Thyroid gland (tissue), 4 donors: ENCODE measurements around the gene PHOX2B.

Source experiments
- CTCF ChIP-seq, 6 experiments: fragments of 200-600 bp in 3 of 6; fragments of 450-650 bp in 3 of 6; sonication (generic) in 3 of 6; IDR thresholded peaks; one replicate each; pipeline ENCODE4 v1.5.1; 2016 to 2019; ENCODE audit warnings: antibody characterized with exemption in 6 of 6, mild to moderate bottlenecking in 2 of 6, inconsistent platforms in 1 of 6, moderate library complexity in 1 of 6
- POLR2A ChIP-seq, 2 donors: fragments of 450-650 bp; IDR thresholded peaks; one replicate each; pipeline ENCODE4 v1.6.1; 2017; ENCODE audit warnings: antibody characterized with exemption in 2 of 2, mild to moderate bottlenecking in 2 of 2, moderate library complexity in 1 of 2

DNA sequence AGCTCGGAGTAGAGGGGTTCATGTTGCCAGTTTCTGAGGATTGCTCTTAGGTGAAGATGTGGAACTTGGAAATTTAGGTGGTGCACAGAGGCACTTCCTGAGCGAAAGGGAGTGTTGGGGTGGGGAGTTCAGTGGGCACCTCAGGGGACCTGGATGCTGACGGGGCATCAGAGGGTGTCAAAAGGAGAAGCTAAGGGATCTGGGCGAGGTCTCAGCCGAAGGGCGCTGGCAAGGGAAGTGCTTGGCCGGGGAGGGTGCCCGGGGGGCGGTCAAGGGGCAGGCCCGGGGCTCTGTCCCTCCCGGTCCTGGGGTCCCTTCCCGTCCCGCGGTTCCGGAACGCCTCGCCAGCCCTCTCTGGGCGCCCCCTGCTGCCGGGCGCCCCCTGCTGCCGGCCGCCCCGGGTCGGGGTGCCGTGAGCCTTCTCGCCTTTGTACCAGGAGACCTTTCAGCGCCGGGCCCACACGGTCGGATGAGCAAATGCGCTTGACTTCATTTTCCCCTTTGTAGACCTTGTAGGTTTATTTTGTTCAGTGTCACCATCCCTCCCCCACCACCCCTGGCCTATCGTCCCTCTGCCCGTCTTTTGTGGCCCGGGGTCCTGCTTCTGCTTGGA lies 3.0 kb upstream of the PHOX2B start:
- TF ChIP-seq POLR2A (IDR thresholded peaks at IDR 0.05) = no peak
- TF ChIP-seq CTCF (IDR thresholded peaks at IDR 0.05) = no peak
